Liver (tissue), 9 donors: Measurements from ENCODE around the gene TMEM135. TPM values are rescaled to one million over a fixed set of nuclear protein-coding genes. Genes with fewer than 3 reads are reported as not detected.

Source experiments
- DNase-seq: peaks from one replicate; pipeline ENCODE4 v3.0.0-alpha.2; 2017; ENCODE audit warnings: low spot score
- H3K27ac ChIP-seq, 2 donors: one replicate each; pipeline ENCODE4 v1.7.0; 2013; ENCODE audit warnings: inconsistent platforms in 2 of 2, low read length in 2 of 2, control low read depth in 1 of 2, low read depth in 1 of 2, mild to moderate bottlenecking in 1 of 2
- H3K27me3 ChIP-seq, 4 donors: one replicate each; pipeline versions ENCODE4 v1.6.1 to v1.7.0; 2013; ENCODE audit warnings: low read length in 3 of 4, inconsistent platforms in 1 of 4, mild to moderate bottlenecking in 1 of 4, moderate library complexity in 1 of 4; ENCODE audit not compliant: control insufficient read depth in 4 of 4, insufficient read depth in 4 of 4
- H3K36me3 ChIP-seq, 4 donors: one replicate each; pipeline versions ENCODE4 v1.6.1 to v1.7.0; 2013; ENCODE audit warnings: low read length in 3 of 4, mild to moderate bottlenecking in 3 of 4, low read depth in 1 of 4, moderate library complexity in 1 of 4; ENCODE audit not compliant: control insufficient read depth in 4 of 4, insufficient read depth in 3 of 4
- H3K4me1 ChIP-seq, 4 donors: one replicate each; pipeline versions ENCODE4 v1.6.1 to v1.7.0; 2013; ENCODE audit warnings: low read length in 3 of 4, mild to moderate bottlenecking in 3 of 4, moderate library complexity in 1 of 4; ENCODE audit not compliant: control insufficient read depth in 4 of 4, insufficient read depth in 4 of 4
- H3K4me3 ChIP-seq, 3 donors: one replicate each; pipeline versions ENCODE4 v1.6.1 to v1.7.0; 2013; ENCODE audit warnings: low read length in 3 of 3, control low read depth in 1 of 3, low read depth in 1 of 3, mild to moderate bottlenecking in 1 of 3
- H3K9ac ChIP-seq, 2 donors: one replicate each; pipeline ENCODE4 v1.7.0; 2013; ENCODE audit warnings: low read length in 2 of 2, mild to moderate bottlenecking in 2 of 2, moderate library complexity in 2 of 2, control low read depth in 1 of 2, low read depth in 1 of 2
- H3K9me3 ChIP-seq, 4 donors: one replicate each; pipeline versions ENCODE4 v1.6.1 to v1.7.0; 2013; ENCODE audit warnings: low read length in 3 of 4; ENCODE audit not compliant: control insufficient read depth in 4 of 4
- CTCF ChIP-seq: fragments of 150-350 bp; IDR thresholded peaks from 2 replicates; pipeline ENCODE4 v1.5.1; 2017; ENCODE audit warnings: improper control_type of control experiment, low read depth, low read length; ENCODE audit not compliant: missing input control
- EGR1 ChIP-seq, 2 donors: IDR thresholded peaks; 2 replicates each; pipeline ENCODE4 v1.6.1; 2016 to 2018; ENCODE audit warnings: antibody characterized with exemption in 2 of 2, low read depth in 2 of 2
- FOXA1 ChIP-seq: IDR thresholded peaks from 2 replicates; pipeline ENCODE4 v1.6.1; 2016; ENCODE audit warnings: antibody characterized with exemption
- FOXA2 ChIP-seq: IDR thresholded peaks from 2 replicates; pipeline ENCODE4 v1.6.1; 2016; ENCODE audit warnings: antibody characterized with exemption
- GABPA ChIP-seq, 2 donors: IDR thresholded peaks in 1 of 2; conservative IDR thresholded peaks in 1 of 2; 2 replicates each; pipeline ENCODE4 v1.6.1; 2016; ENCODE audit warnings: antibody characterized with exemption in 2 of 2, mild to moderate bottlenecking in 1 of 2, moderate library complexity in 1 of 2
- HNF4A ChIP-seq, 2 donors: conservative IDR thresholded peaks; 2 replicates each; pipeline ENCODE4 v1.6.1; 2016; ENCODE audit warnings: antibody characterized with exemption in 2 of 2, mild to moderate bottlenecking in 2 of 2
- HNF4G ChIP-seq: IDR thresholded peaks from 2 replicates; pipeline ENCODE4 v1.6.1; 2016; ENCODE audit warnings: antibody characterized with exemption
- JUND ChIP-seq, 2 donors: IDR thresholded peaks; 2 replicates each; pipeline ENCODE4 v1.6.1; 2016; ENCODE audit warnings: antibody characterized with exemption in 2 of 2
- MAX ChIP-seq: IDR thresholded peaks from 2 replicates; pipeline ENCODE4 v1.6.1; 2016; ENCODE audit warnings: antibody characterized with exemption
- NR2F2 ChIP-seq: IDR thresholded peaks from 2 replicates; pipeline ENCODE4 v1.6.1; 2016; ENCODE audit warnings: antibody characterized with exemption
- RAD21 ChIP-seq, 2 donors: IDR thresholded peaks; 2 replicates each; pipeline ENCODE4 v1.6.1; 2016; ENCODE audit warnings: antibody characterized with exemption in 2 of 2, mild to moderate bottlenecking in 2 of 2
- RXRA ChIP-seq, 2 donors: IDR thresholded peaks; 2 replicates each; pipeline ENCODE4 v1.6.1; 2017 to 2018; ENCODE audit warnings: antibody characterized with exemption in 2 of 2, mild to moderate bottlenecking in 1 of 2
- SP1 ChIP-seq: IDR thresholded peaks from 2 replicates; pipeline ENCODE4 v1.6.1; 2018; ENCODE audit warnings: antibody characterized with exemption, mild to moderate bottlenecking
- TAF1 ChIP-seq: conservative IDR thresholded peaks from 2 replicates; pipeline ENCODE4 v1.6.1; 2016; ENCODE audit warnings: antibody characterized with exemption, mild to moderate bottlenecking
- YY1 ChIP-seq: IDR thresholded peaks from 2 replicates; pipeline ENCODE4 v1.6.1; 2016; ENCODE audit warnings: antibody characterized with exemption, mild to moderate bottlenecking
- ZBTB33 ChIP-seq: IDR thresholded peaks from 2 replicates; pipeline ENCODE4 v1.6.1; 2016; ENCODE audit warnings: antibody characterized with exemption
- WGBS: extraction: QIAGEN DNeasy Blood & Tissue Kit; methylation state at CpG from one replicate; pipeline ENCODE4 v1.1.7; 2013; 5-methylcytosine and 5-hydroxymethylcytosine counted together
- polyA plus RNA-seq, 2 donors: library from polyadenylated mRNA; stranded (reverse) in 1 of 2; unstranded in 1 of 2; fragments of 200-250 nt in 1 of 2; fragments of >200 nt in 1 of 2; fragmentation: Nextera tagmentation in 1 of 2; extraction: Ambion mirVana in 1 of 2; gene quantifications; one replicate each; pipeline versions ENCODE4 v1.2.1 to v1.2.3, GENCODE V29; 2013 to 2015
- total RNA-seq, 2 donors: library from RNA; depleted of rRNA; stranded (reverse); fragments of >200 nt; gene quantifications; one replicate each; pipeline ENCODE4 v1.2.3, GENCODE V29; 2014
- TF ChIP-seq, protein P1 (sequence below): IDR thresholded peaks from 2 replicates; pipeline ENCODE4 v1.6.1; 2016; ENCODE audit warnings: antibody characterized with exemption, mild to moderate bottlenecking
- TF ChIP-seq, protein P2 (sequence below): IDR thresholded peaks from 2 replicates; pipeline ENCODE4 v1.6.1; 2016; ENCODE audit warnings: antibody characterized with exemption
- donor health status: healthy.
- donor health status: healthy.
- donor health status: healthy.
- donor health status: healthy.
- donor health status: healthy.

Gene TMEM135
- total and polyA plus RNA-seq, 4 donors: 10.0 to 38.9 (median 23.5) TPM

DNA sequence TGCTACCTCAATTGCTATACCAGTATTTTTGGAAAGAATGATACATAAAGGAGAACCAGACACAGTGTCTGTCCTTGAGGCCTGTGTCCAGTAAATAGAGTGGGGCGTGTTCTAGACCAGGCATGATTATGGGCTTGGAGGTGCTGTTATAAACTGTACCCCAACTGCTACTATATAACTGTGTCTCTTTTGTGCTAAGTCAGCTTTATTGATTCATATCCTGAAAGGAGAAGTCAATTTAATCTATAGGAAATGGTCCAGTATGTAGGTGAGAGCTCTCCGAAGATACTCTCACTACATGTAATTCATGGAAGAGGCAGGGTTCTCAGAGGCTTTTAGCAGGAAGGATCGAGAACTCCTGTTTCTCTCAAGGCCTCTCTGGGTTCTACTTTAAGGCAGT, 334.3 kb downstream of the TMEM135 start:
- Histone ChIP-seq H3K36me3 (peaks cover 0 to 2% (median 0%) of the 10 kb centered on the region in 4 donors), H3K9ac (no peak overlapping the region), H3K4me1 (no peaks in the 10 kb centered on the region), H3K4me3 (no peak overlapping the region), H3K27ac (no peak overlapping the region), H3K27me3 (no peaks in the 10 kb centered on the region), H3K9me3 (no peaks in the 10 kb centered on the region)
- WGBS: 83% methylated on average over 3 of the region's 3 CpGs
- no peak for DNase-seq
- no peak for TF ChIP-seq ZBTB33
- TF ChIP-seq FOXA2: no peak
- TF ChIP-seq HNF4G: no peak
- TF ChIP-seq, protein P1, sequence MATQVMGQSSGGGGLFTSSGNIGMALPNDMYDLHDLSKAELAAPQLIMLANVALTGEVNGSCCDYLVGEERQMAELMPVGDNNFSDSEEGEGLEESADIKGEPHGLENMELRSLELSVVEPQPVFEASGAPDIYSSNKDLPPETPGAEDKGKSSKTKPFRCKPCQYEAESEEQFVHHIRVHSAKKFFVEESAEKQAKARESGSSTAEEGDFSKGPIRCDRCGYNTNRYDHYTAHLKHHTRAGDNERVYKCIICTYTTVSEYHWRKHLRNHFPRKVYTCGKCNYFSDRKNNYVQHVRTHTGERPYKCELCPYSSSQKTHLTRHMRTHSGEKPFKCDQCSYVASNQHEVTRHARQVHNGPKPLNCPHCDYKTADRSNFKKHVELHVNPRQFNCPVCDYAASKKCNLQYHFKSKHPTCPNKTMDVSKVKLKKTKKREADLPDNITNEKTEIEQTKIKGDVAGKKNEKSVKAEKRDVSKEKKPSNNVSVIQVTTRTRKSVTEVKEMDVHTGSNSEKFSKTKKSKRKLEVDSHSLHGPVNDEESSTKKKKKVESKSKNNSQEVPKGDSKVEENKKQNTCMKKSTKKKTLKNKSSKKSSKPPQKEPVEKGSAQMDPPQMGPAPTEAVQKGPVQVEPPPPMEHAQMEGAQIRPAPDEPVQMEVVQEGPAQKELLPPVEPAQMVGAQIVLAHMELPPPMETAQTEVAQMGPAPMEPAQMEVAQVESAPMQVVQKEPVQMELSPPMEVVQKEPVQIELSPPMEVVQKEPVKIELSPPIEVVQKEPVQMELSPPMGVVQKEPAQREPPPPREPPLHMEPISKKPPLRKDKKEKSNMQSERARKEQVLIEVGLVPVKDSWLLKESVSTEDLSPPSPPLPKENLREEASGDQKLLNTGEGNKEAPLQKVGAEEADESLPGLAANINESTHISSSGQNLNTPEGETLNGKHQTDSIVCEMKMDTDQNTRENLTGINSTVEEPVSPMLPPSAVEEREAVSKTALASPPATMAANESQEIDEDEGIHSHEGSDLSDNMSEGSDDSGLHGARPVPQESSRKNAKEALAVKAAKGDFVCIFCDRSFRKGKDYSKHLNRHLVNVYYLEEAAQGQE: no peak
- no peak for TF ChIP-seq HNF4A (conservative IDR thresholded peaks at IDR 0.05)
- TF ChIP-seq SP1: no peak
- no peak for TF ChIP-seq TAF1
- TF ChIP-seq CTCF: no peak
- TF ChIP-seq FOXA1: no peak
- TF ChIP-seq JUND (IDR thresholded peaks at IDR 0.05): no peak
- TF ChIP-seq YY1: no peak
- no peak for TF ChIP-seq RAD21 (IDR thresholded peaks at IDR 0.05)
- no peak for TF ChIP-seq GABPA (IDR thresholded peaks at IDR 0.05 in 1 of 2, conservative IDR thresholded peaks at IDR 0.05 in 1 of 2)
- no peak for TF ChIP-seq RXRA (IDR thresholded peaks at IDR 0.05)
- no peak for TF ChIP-seq EGR1 (IDR thresholded peaks at IDR 0.05; ENCODE audit: low read depth in 2 of 2)
- no peak for TF ChIP-seq MAX
- TF ChIP-seq NR2F2: no peak
- TF ChIP-seq, protein P2, sequence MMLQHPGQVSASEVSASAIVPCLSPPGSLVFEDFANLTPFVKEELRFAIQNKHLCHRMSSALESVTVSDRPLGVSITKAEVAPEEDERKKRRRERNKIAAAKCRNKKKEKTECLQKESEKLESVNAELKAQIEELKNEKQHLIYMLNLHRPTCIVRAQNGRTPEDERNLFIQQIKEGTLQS: no peak

Other genes with a start within 250 kb of the TMEM135 start
- 10 to 100 TPM in 1 of 2 donors, 1 to 10 TPM in 1; 2.3 to 11.0 TPM for gene PRSS23, start 237.4 kb upstream of the TMEM135 start, total RNA-seq
- 1 to 10 TPM; 5.7 to 9.9 TPM for gene PRSS23, start 237.4 kb upstream of the TMEM135 start, polyA plus RNA-seq
- 10 to 100 TPM in 1 of 2 donors, 1 to 10 TPM in 1; 8.8 to 23.7 TPM for gene FZD4, start 82.5 kb upstream of the TMEM135 start, total RNA-seq
- 1 to 10 TPM; 4.9 to 7.7 TPM for gene FZD4, start 82.5 kb upstream of the TMEM135 start, polyA plus RNA-seq